ENCODE results near the gene SEL1L2. TPM values are rescaled to one million over a fixed set of nuclear protein-coding genes. Genes with fewer than 3 reads are reported as not detected.

Gene SEL1L2
- total RNA-seq, 2 experiments from 2014 or later, result not detected

DNA sequence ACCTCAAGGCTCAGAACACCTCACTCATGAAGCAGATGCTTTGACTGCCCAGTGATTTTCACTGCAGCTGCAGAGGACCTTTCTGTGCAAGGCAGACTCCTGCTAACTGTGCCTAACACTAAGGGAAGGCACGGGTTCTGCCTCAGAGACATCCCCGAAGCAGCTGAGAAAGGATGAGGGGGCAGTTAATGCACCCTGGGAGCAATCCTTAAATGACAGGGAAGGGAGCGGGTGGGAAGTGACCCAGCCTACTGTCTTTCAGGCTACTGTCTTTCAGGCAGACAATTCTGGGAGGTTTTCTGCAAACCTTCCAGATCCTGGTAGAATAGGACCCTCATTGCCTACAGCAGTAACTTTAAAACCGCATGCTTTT is 150.3 kb downstream of the SEL1L2 start:
- CTCF ChIA-PET, result no interaction called here
- Mint-ChIP-seq H3K9me3 (ENCODE audit: low read depth) (no peaks in the 10 kb centered on the region), H3K27me3 (peaks cover 6% of the 10 kb centered on the region), H3K27ac (no peak overlapping the region), H3K4me3 (no peak overlapping the region), H3K36me3 (no peaks in the 10 kb centered on the region), H3K4me1 (no peaks in the 10 kb centered on the region)
- no peak for ATAC-seq
- DNase-seq, result no peak

DNA sequence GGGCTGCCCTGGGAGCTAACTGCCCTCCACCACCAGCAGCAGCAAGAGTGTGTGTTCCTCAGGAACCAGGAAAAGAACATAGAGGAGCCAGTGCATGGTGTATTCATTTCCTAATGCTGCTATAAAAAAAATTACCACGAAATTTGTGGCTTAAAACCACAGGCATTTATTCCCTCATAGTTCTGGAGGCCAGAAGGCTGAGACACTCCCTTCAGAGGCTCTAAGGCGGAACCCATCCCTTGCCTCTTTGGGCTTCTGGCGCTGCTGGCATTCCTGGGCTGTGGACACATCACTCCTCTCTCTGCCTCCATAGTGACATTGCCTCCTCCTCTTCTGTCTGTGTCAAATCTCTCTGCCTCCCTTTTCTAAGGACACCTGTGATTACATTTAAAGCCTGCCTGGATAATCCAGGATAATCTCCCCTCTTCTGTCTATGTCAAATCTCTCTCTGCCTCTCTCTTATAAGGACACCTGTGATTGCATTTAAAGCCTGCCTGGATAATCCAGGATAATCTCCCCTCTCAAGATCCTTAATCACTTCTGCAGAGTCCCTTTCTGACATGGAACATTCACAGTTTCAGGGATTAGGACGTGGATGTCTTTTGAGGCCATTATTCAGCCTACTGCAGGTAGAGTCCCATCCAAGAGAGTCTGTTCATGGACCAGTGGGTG is 150.9 kb downstream of the SEL1L2 start:
- no peak for DNase-seq
- no peak overlapping the region for H3K27ac Mint-ChIP-seq
- CTCF ChIA-PET, result no interaction called here
- no peak overlapping the region for H3K4me3 Mint-ChIP-seq
- H3K9me3 Mint-ChIP-seq (ENCODE audit: low read depth), result no peaks in the 10 kb centered on the region
- no peaks in the 10 kb centered on the region for H3K36me3 Mint-ChIP-seq
- H3K27me3 Mint-ChIP-seq, result peaks cover 6% of the 10 kb centered on the region
- no peaks in the 10 kb centered on the region for H3K4me1 Mint-ChIP-seq
- ATAC-seq, result no peak

GRCh38 chr20:13838664-13839063 is 151.8 kb downstream of the SEL1L2 start:
- no peak for ATAC-seq
- Mint-ChIP-seq H3K27me3 (peaks cover 6% of the 10 kb centered on the region), H3K9me3 (ENCODE audit: low read depth) (no peaks in the 10 kb centered on the region), H3K4me3 (no peak overlapping the region), H3K36me3 (no peaks in the 10 kb centered on the region), H3K27ac (no peak overlapping the region), H3K4me1 (no peaks in the 10 kb centered on the region)
- CTCF ChIA-PET, result no interaction called here
- DNase-seq, result no peak

DNA sequence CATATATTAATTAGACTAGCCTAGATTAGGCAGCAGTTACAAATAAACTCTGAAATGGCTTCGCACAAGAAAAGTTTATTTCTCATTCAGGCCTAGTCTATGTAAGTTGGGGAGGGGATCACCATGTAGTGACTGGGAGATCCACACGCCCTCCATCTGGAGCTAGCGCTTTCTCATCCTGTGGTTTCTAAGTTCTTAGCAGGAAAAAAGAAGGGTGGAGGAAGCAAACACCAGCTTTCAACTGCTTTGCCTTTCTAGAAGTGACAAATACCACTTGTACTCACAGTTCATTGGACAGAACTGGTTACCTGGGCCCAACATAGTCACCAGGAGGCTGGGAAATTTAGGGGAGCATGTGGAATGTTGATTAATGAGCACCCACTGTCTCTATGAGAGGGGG is 158.9 kb downstream of the SEL1L2 start:
- H3K4me1 Mint-ChIP-seq, result no peaks in the 10 kb centered on the region
- CTCF ChIA-PET, result no interaction called here
- ATAC-seq, result no peak
- no peaks in the 10 kb centered on the region for H3K9me3 Mint-ChIP-seq (ENCODE audit: low read depth)
- no peaks in the 10 kb centered on the region for H3K36me3 Mint-ChIP-seq
- no peak for DNase-seq
- H3K27ac Mint-ChIP-seq, result no peak overlapping the region
- H3K4me3 Mint-ChIP-seq, result no peak overlapping the region
- H3K27me3 Mint-ChIP-seq, result peaks cover 20% of the 10 kb centered on the region

GRCh38 chr20:13825465-13825864 is 164.9 kb downstream of the SEL1L2 start:
- no peak for DNase-seq
- Mint-ChIP-seq H3K9me3 (ENCODE audit: low read depth) (no peaks in the 10 kb centered on the region), H3K27ac (no peak overlapping the region), H3K4me1 (no peaks in the 10 kb centered on the region), H3K36me3 (no peaks in the 10 kb centered on the region), H3K27me3 (peaks cover 7% of the 10 kb centered on the region), H3K4me3 (no peak overlapping the region)
- no peak for ATAC-seq
- CTCF ChIA-PET, result no interaction called here

GRCh38 chr20:13824459-13824858 is 166.0 kb downstream of the SEL1L2 start:
- Mint-ChIP-seq H3K9me3 (ENCODE audit: low read depth) (no peaks in the 10 kb centered on the region), H3K27ac (no peak overlapping the region), H3K4me3 (no peak overlapping the region), H3K4me1 (no peaks in the 10 kb centered on the region), H3K27me3 (peaks cover 7% of the 10 kb centered on the region), H3K36me3 (no peaks in the 10 kb centered on the region)
- DNase-seq, result no peak
- ATAC-seq, result no peak
- CTCF ChIA-PET, result no interaction called here

GRCh38 chr20:13822459-13822858 is 168.0 kb downstream of the SEL1L2 start:
- DNase-seq, result no peak
- CTCF ChIA-PET, result no interaction called here
- Mint-ChIP-seq H3K27me3 (no peaks in the 10 kb centered on the region), H3K9me3 (ENCODE audit: low read depth) (no peaks in the 10 kb centered on the region), H3K4me3 (no peak overlapping the region), H3K27ac (no peak overlapping the region), H3K36me3 (peaks cover 5% of the 10 kb centered on the region), H3K4me1 (no peaks in the 10 kb centered on the region)
- ATAC-seq, result no peak

- Mint-ChIP-seq H3K36me3 (peaks cover 7% of the 10 kb centered on the region), H3K9me3 (ENCODE audit: low read depth) (no peaks in the 10 kb centered on the region), H3K27me3 (no peaks in the 10 kb centered on the region), H3K4me1 (no peaks in the 10 kb centered on the region), H3K27ac (no peak overlapping the region), H3K4me3 (no peak overlapping the region)
- DNase-seq (no peak), ATAC-seq (no peak)
- CTCF ChIA-PET, result interaction anchor here (3.5 kb wide), 1 partner anchor 232 kb away, joined by 20 read pairs; no protein-coding TSS in a partner anchor
Observed at GRCh38 chr20:13821876-13822275, 168.5 kb downstream of the SEL1L2 start.

- DNase-seq, result no peak
- H3K27ac Mint-ChIP-seq, result no peak overlapping the region
Observed at GRCh38 chr20:13819885-13820645, 170.3 kb downstream of the SEL1L2 start.

GRCh38 chr20:13817342-13817741 is 173.1 kb downstream of the SEL1L2 start:
- peaks cover 21% of the 10 kb centered on the region for H3K36me3 Mint-ChIP-seq
- no peak overlapping the region for H3K4me3 Mint-ChIP-seq
- H3K27me3 Mint-ChIP-seq, result no peaks in the 10 kb centered on the region
- no peaks in the 10 kb centered on the region for H3K4me1 Mint-ChIP-seq
- CTCF ChIA-PET, result interaction anchor here (0.9 to 2.2 kb wide), 3 partner anchors 10 to 236 kb away, joined by 3 to 5 read pairs (median 3); no protein-coding TSS in a partner anchor
- ATAC-seq, result no peak
- H3K27ac Mint-ChIP-seq, result no peak overlapping the region
- H3K9me3 Mint-ChIP-seq (ENCODE audit: low read depth), result no peaks in the 10 kb centered on the region
- no peak for DNase-seq

More at GRCh38 chr20:13819885-13820645, 170.3 kb downstream of the SEL1L2 start:
- ATAC-seq, result peak; percentile 70
- CTCF ChIA-PET, result interaction anchor here (1.0 to 3.5 kb wide), 7 partner anchors 10 to 273 kb away, joined by 3 to 20 read pairs (median 3); no protein-coding TSS in a partner anchor
- Mint-ChIP-seq H3K27me3 (no peaks in the 10 kb centered on the region), H3K9me3 (ENCODE audit: low read depth) (no peaks in the 10 kb centered on the region), H3K36me3 (peaks cover 14% of the 10 kb centered on the region), H3K4me1 (no peaks in the 10 kb centered on the region), H3K4me3 (no peak overlapping the region)

GRCh38 chr20:13816757-13817156 is 173.7 kb downstream of the SEL1L2 start:
- DNase-seq (no peak), ATAC-seq (no peak)
- H3K4me1 Mint-ChIP-seq, result no peaks in the 10 kb centered on the region
- H3K4me3 Mint-ChIP-seq, result no peak overlapping the region
- peaks cover 23% of the 10 kb centered on the region for H3K36me3 Mint-ChIP-seq
- CTCF ChIA-PET, result no interaction called here
- H3K27me3 Mint-ChIP-seq, result no peaks in the 10 kb centered on the region
- peak overlapping the region; percentile 7 for H3K27ac Mint-ChIP-seq
- no peaks in the 10 kb centered on the region for H3K9me3 Mint-ChIP-seq (ENCODE audit: low read depth)

GRCh38 chr20:13814672-13815071 is 175.7 kb downstream of the SEL1L2 start:
- Mint-ChIP-seq H3K36me3 (peaks cover 23% of the 10 kb centered on the region), H3K27ac (no peak overlapping the region), H3K9me3 (ENCODE audit: low read depth) (no peaks in the 10 kb centered on the region), H3K27me3 (no peaks in the 10 kb centered on the region), H3K4me3 (no peak overlapping the region), H3K4me1 (no peaks in the 10 kb centered on the region)
- ATAC-seq, result no peak
- no peak for DNase-seq
- CTCF ChIA-PET, result no interaction called here

GRCh38 chr20:13813910-13814309 is 176.5 kb downstream of the SEL1L2 start:
- no peak for DNase-seq
- Mint-ChIP-seq H3K4me3 (no peak overlapping the region), H3K4me1 (no peaks in the 10 kb centered on the region), H3K9me3 (ENCODE audit: low read depth) (no peaks in the 10 kb centered on the region), H3K27me3 (no peaks in the 10 kb centered on the region), H3K36me3 (peaks cover 23% of the 10 kb centered on the region), H3K27ac (no peak overlapping the region)
- CTCF ChIA-PET, result no interaction called here
- ATAC-seq, result no peak

- Mint-ChIP-seq H3K4me1 (no peaks in the 10 kb centered on the region), H3K27me3 (no peaks in the 10 kb centered on the region), H3K36me3 (peaks cover 19% of the 10 kb centered on the region), H3K4me3 (no peak overlapping the region), H3K27ac (no peak overlapping the region), H3K9me3 (ENCODE audit: low read depth) (no peaks in the 10 kb centered on the region)
- ATAC-seq (no peak), DNase-seq (no peak)
- CTCF ChIA-PET, result interaction anchor here (2.1 kb wide), 1 partner anchor 9 kb away, joined by 6 read pairs; no protein-coding TSS in a partner anchor
Observed at GRCh38 chr20:13810446-13810845, 180.0 kb downstream of the SEL1L2 start.
